D341Med (cell line): Measurements from ENCODE around the gene TLE4.
A peak's percentile ranks its signal among the peaks of the same experiment; 100 is the strongest.
"Not testable (repeated sequence)": the region's sequence is repeated elsewhere in the genome, so short reads cannot be mapped to it uniquely, and the experiment has no call there.

ENCODE experiments used
- DNase-seq: peaks from one replicate; pipeline ENCODE4 v3.0.0; 2012; ENCODE audit warnings: low spot score

The TLE4 gene

GRCh38 chr9:79571309-79572031 lies at the start of gene TLE4:
Gene TLE4 (plus strand): TSS chr9:79571965. CDS start chr9:79572791, 826 bp downstream.
- DNase-seq: peak; percentile 97

- DNase-seq: no peak
Observed at GRCh38 chr9:79522793-79523192, 49.0 kb upstream of the TLE4 start.

- no peak for DNase-seq
Observed at GRCh38 chr9:79524266-79524665, 47.5 kb upstream of the TLE4 start.

GRCh38 chr9:79526149-79526672 lies 45.6 kb upstream of the TLE4 start:
- no peak for DNase-seq

- no peak for DNase-seq
Observed at GRCh38 chr9:79535534-79535933, 36.2 kb upstream of the TLE4 start.

- no peak for DNase-seq
Observed at GRCh38 chr9:79537838-79538237, 33.9 kb upstream of the TLE4 start.

GRCh38 chr9:79542735-79543620 lies 28.8 kb upstream of the TLE4 start:
- DNase-seq: no peak

GRCh38 chr9:79544375-79544774 lies 27.4 kb upstream of the TLE4 start:
- not testable (repeated sequence) for DNase-seq

GRCh38 chr9:79551586-79551985 lies 20.2 kb upstream of the TLE4 start:
- no peak for DNase-seq

GRCh38 chr9:79551994-79552393 lies 19.8 kb upstream of the TLE4 start:
- DNase-seq: no peak

- no peak for DNase-seq
Observed at GRCh38 chr9:79555474-79556089, 16.2 kb upstream of the TLE4 start.

GRCh38 chr9:79559495-79560181 lies 12.1 kb upstream of the TLE4 start:
- no peak for DNase-seq

GRCh38 chr9:79562749-79563386 lies 8.9 kb upstream of the TLE4 start:
- DNase-seq: no peak

- no peak for DNase-seq
Observed at GRCh38 chr9:79564105-79564504, 7.7 kb upstream of the TLE4 start.

- DNase-seq: no peak
Observed at GRCh38 chr9:79565245-79565644, 6.5 kb upstream of the TLE4 start.

- DNase-seq: no peak
Observed at GRCh38 chr9:79567671-79568098, 4.1 kb upstream of the TLE4 start.

GRCh38 chr9:79568337-79569101 lies 3.2 kb upstream of the TLE4 start:
- no peak for DNase-seq

- DNase-seq: no peak
Observed at GRCh38 chr9:79569814-79570447, 1.8 kb upstream of the TLE4 start.

GRCh38 chr9:79570448-79571308 lies 1.1 kb upstream of the TLE4 start:
- peak; percentile 52 for DNase-seq
